HL-60 (cell line): Measurements from ENCODE around the gene NR3C1.

Source experiments
- CTCF ChIP-seq: IDR thresholded peaks from one replicate; pipeline ENCODE4 v1.5.1; 2011; ENCODE audit warnings: low read length, control low read depth, inconsistent platforms; ENCODE audit not compliant: insufficient read depth
- GABPA ChIP-seq: IDR thresholded peaks from 2 replicates; pipeline ENCODE4 v1.6.1; 2012; ENCODE audit warnings: low read depth
- POLR2AphosphoS5 ChIP-seq: IDR thresholded peaks from 2 replicates; pipeline ENCODE4 v1.6.1; 2012; ENCODE audit warnings: low read depth
- REST ChIP-seq: IDR thresholded peaks from 2 replicates; pipeline ENCODE4 v1.6.1; 2012; ENCODE audit warnings: low read depth; ENCODE audit not compliant: insufficient replicate concordance
- SPI1 ChIP-seq: IDR thresholded peaks from 2 replicates; pipeline ENCODE4 v1.6.1; 2012; ENCODE audit warnings: low read depth, mild to moderate bottlenecking, borderline replicate concordance

- no peak for TF ChIP-seq CTCF
- TF ChIP-seq REST = no peak
- TF ChIP-seq SPI1 = no peak
- TF ChIP-seq POLR2AphosphoS5 = no peak
- no peak for TF ChIP-seq GABPA
Measured at GRCh38 chr5:143249851-143250250, 153.6 kb downstream of the NR3C1 start.
